K562 (cell line): ENCODE measurements around the gene HSPA1B. TPM values are rescaled to one million over a fixed set of nuclear protein-coding genes. Genes with fewer than 3 reads are reported as not detected.
A peak's percentile ranks its signal among the peaks of the same experiment; 100 is the strongest.

ENCODE experiments used
- BMI1 ChIP-seq: fragments of 150-350 bp; IDR thresholded peaks from 2 replicates; pipeline ENCODE4 v1.6.1; 2014; ENCODE audit warnings: low read length
- CHCHD3 ChIP-seq: fragments of 250-450 bp; sonication (Bioruptor Pico); IDR thresholded peaks from 2 replicates; pipeline ENCODE4 v2.1.2; 2022; ENCODE audit warnings: mild to moderate bottlenecking
- CHD4 ChIP-seq: fragments of 200-600 bp; sonication (generic); IDR thresholded peaks from 3 replicates; pipeline ENCODE4 v1.6.1; 2012; ENCODE audit warnings: low read depth, mild to moderate bottlenecking, mixed read lengths, low read length, inconsistent platforms; ENCODE audit not compliant: insufficient read depth, insufficient replicate concordance, poor library complexity, severe bottlenecking
- EP300 ChIP-seq: IDR thresholded peaks from 2 replicates; pipeline ENCODE4 v1.6.1; 2012; ENCODE audit warnings: low read length, improper control_type of control experiment
- JUNB ChIP-seq: fragments of 450-650 bp; formaldehyde crosslinking; conservative IDR thresholded peaks from 2 replicates; pipeline ENCODE4 v1.4.0; 2020; ENCODE audit warnings: mild to moderate bottlenecking
- MBD2 ChIP-seq: sonication (generic); IDR thresholded peaks from 2 replicates; pipeline ENCODE4 v1.6.1; 2016; ENCODE audit warnings: low read depth, borderline replicate concordance
- NFYB ChIP-seq: IDR thresholded peaks from 2 replicates; pipeline ENCODE4 v1.6.1; 2011; ENCODE audit warnings: mild to moderate bottlenecking, moderate library complexity; ENCODE audit not compliant: insufficient read length; ENCODE audit errors: extremely low read depth
- OTX1 ChIP-seq: fragments of 450-650 bp; formaldehyde crosslinking; IDR thresholded peaks from 2 replicates; pipeline ENCODE4 v1.4.0; 2022; ENCODE audit warnings: mild to moderate bottlenecking
- PHF20 ChIP-seq: fragments of 450-650 bp; IDR thresholded peaks from 2 replicates; pipeline ENCODE4 v1.6.1; 2018; ENCODE audit not compliant: partially characterized antibody
- RFX5 ChIP-seq: IDR thresholded peaks from 2 replicates; pipeline ENCODE4 v1.6.1; 2011; ENCODE audit warnings: low read depth, mild to moderate bottlenecking, improper control_type of control experiment, low read length
- STAT5A ChIP-seq: IDR thresholded peaks from 2 replicates; pipeline ENCODE4 v1.6.1; 2012; ENCODE audit warnings: low read length, inconsistent platforms, borderline replicate concordance
- ZSCAN29 ChIP-seq: fragments of 450-650 bp; IDR thresholded peaks from 2 replicates; pipeline ENCODE4 v1.6.1; 2017
- polyA plus RNA-seq, 8 experiments: library from polyadenylated mRNA; depleted of rRNA in 4 of 8; stranded (reverse) in 5 of 8; unstranded in 3 of 8; fragments of >200 nt; fragmentation: Nextera tagmentation in 2 of 8; fragmentation: Illumina TruSeq in 1 of 8; extraction: Ambion mirVana in 2 of 8; extraction: Trizol in 1 of 8; gene quantifications; 2 replicates each; pipeline versions ENCODE4 v1.2.1 to v1.2.3, GENCODE V29; 2011 to 2014; ENCODE audit warnings: inconsistent platforms in 1 of 8, missing spikeins in 1 of 8
- total RNA-seq, 7 experiments: library from RNA; depleted of rRNA in 6 of 7; stranded (reverse); fragments of >200 nt in 6 of 7; fragmentation: Illumina TruSeq in 2 of 7; extraction: Trizol in 2 of 7; gene quantifications; 2 replicates each; pipeline versions ENCODE4 v1.2.1 to v1.2.3, GENCODE V29; 2011 to 2021; ENCODE audit warnings: low replicate concordance in 1 of 7
- TF ChIP-seq, protein P1 (sequence below), 2 experiments: fragments of 450-650 bp; formaldehyde crosslinking in 1 of 2; IDR thresholded peaks; 2 replicates each; pipeline versions ENCODE4 v1.4.0 to v1.6.1; 2014 to 2020; ENCODE audit warnings: mild to moderate bottlenecking in 2 of 2, borderline replicate concordance in 1 of 2, low read depth in 1 of 2
- TF ChIP-seq, protein P2 (sequence below), 2 experiments: IDR thresholded peaks; 2 replicates each; pipeline ENCODE4 v1.6.1; 2012; ENCODE audit warnings: improper control_type of control experiment in 2 of 2, low read depth in 2 of 2, low read length in 2 of 2, borderline replicate concordance in 1 of 2
- TF ChIP-seq, protein P3 (sequence below): fragments of 450-650 bp; formaldehyde crosslinking; IDR thresholded peaks from 2 replicates; pipeline ENCODE4 v1.4.0; 2020; ENCODE audit warnings: mild to moderate bottlenecking, moderate library complexity

HSPA1B gene
- total and polyA plus RNA-seq, 9 of the 15 experiments (the other 6 are each of a cell fraction or from before 2014, with no cell fraction given) = 0.27 to 227 (median 51.2) TPM

DNA sequence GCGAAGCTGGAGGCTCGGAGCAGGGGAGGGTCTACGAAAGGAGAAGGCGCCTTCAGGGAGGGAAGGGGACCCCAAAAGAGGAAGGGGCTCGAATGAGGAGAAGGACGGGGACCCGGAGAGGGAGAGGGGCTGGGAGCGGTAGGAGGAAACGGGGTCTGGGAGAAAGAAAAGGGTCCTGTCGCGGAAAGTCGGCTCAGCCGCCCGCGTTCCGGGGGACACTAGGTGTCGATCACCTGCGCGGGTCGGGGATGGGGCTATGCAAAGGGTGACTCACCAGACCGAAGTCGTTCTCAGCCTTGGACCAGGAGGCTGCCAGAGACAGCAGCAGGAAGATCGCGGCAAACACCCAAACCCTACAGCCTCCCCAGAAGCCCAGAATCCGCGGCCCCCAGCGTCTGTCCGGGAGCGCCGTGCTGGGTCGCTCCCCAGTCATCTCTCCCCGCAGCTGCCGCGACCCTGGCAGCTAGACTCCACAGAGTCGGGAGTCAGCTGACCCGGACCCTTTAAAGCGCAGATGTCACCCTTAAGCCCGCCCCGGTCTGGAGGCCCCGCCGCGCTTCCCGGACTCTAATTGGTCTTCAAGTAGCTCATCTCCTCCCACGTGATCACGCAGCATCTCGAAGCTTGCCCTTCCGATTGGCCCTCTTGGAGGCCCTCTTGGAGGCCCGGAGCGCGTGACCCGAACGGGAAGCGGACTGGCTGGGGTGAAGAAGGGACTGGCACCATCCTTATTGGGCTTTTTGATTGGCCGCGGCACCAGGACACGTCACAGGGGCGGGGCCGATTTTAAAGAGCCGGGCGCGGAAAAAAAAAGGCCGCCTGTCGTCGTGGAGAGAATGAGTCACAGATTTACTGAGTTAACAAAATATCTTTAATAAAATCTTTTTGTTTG, 35.1 kb downstream of the HSPA1B start, which contains the start of gene NEU1 (continued):
- TF ChIP-seq, protein P1, sequence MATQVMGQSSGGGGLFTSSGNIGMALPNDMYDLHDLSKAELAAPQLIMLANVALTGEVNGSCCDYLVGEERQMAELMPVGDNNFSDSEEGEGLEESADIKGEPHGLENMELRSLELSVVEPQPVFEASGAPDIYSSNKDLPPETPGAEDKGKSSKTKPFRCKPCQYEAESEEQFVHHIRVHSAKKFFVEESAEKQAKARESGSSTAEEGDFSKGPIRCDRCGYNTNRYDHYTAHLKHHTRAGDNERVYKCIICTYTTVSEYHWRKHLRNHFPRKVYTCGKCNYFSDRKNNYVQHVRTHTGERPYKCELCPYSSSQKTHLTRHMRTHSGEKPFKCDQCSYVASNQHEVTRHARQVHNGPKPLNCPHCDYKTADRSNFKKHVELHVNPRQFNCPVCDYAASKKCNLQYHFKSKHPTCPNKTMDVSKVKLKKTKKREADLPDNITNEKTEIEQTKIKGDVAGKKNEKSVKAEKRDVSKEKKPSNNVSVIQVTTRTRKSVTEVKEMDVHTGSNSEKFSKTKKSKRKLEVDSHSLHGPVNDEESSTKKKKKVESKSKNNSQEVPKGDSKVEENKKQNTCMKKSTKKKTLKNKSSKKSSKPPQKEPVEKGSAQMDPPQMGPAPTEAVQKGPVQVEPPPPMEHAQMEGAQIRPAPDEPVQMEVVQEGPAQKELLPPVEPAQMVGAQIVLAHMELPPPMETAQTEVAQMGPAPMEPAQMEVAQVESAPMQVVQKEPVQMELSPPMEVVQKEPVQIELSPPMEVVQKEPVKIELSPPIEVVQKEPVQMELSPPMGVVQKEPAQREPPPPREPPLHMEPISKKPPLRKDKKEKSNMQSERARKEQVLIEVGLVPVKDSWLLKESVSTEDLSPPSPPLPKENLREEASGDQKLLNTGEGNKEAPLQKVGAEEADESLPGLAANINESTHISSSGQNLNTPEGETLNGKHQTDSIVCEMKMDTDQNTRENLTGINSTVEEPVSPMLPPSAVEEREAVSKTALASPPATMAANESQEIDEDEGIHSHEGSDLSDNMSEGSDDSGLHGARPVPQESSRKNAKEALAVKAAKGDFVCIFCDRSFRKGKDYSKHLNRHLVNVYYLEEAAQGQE (IDR thresholded peaks at IDR 0.05; ENCODE audit: borderline replicate concordance) = peak; percentile 97
- TF ChIP-seq, protein P1 (CRISPR knock-in tag; IDR thresholded peaks at IDR 0.05; ENCODE audit: low read depth) = 0 out of 2 replicates have a peak, but pooled peaks have one; percentile 70
- peak; percentile 38 for TF ChIP-seq EP300
- peak; percentile 44 for TF ChIP-seq JUNB (CRISPR knock-in tag)
- TF ChIP-seq ZSCAN29 = no peak; the same call in 1 of the 2 replicates
- no peak for TF ChIP-seq STAT5A
- TF ChIP-seq CHD4 = no peak
- TF ChIP-seq BMI1 = no peak
- TF ChIP-seq MBD2 = peak; percentile 92
- no peak for TF ChIP-seq CHCHD3 (CRISPR knock-in tag)
- TF ChIP-seq RFX5 = peak; percentile 58; the same call in 1 of the 2 replicates
- TF ChIP-seq, protein P2, sequence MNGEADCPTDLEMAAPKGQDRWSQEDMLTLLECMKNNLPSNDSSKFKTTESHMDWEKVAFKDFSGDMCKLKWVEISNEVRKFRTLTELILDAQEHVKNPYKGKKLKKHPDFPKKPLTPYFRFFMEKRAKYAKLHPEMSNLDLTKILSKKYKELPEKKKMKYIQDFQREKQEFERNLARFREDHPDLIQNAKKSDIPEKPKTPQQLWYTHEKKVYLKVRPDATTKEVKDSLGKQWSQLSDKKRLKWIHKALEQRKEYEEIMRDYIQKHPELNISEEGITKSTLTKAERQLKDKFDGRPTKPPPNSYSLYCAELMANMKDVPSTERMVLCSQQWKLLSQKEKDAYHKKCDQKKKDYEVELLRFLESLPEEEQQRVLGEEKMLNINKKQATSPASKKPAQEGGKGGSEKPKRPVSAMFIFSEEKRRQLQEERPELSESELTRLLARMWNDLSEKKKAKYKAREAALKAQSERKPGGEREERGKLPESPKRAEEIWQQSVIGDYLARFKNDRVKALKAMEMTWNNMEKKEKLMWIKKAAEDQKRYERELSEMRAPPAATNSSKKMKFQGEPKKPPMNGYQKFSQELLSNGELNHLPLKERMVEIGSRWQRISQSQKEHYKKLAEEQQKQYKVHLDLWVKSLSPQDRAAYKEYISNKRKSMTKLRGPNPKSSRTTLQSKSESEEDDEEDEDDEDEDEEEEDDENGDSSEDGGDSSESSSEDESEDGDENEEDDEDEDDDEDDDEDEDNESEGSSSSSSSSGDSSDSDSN (IDR thresholded peaks at IDR 0.05; ENCODE audit: borderline replicate concordance in 1 of 2, low read depth in 2 of 2, low read length in 2 of 2) = peak in 1 of 2 experiments; percentile 11; a peak in 1 of 4 replicates
- peak; percentile 94 for TF ChIP-seq OTX1 (CRISPR knock-in tag)
- peak; percentile 68 for TF ChIP-seq PHF20
- TF ChIP-seq NFYB = peak; percentile 77
- TF ChIP-seq, protein P3, sequence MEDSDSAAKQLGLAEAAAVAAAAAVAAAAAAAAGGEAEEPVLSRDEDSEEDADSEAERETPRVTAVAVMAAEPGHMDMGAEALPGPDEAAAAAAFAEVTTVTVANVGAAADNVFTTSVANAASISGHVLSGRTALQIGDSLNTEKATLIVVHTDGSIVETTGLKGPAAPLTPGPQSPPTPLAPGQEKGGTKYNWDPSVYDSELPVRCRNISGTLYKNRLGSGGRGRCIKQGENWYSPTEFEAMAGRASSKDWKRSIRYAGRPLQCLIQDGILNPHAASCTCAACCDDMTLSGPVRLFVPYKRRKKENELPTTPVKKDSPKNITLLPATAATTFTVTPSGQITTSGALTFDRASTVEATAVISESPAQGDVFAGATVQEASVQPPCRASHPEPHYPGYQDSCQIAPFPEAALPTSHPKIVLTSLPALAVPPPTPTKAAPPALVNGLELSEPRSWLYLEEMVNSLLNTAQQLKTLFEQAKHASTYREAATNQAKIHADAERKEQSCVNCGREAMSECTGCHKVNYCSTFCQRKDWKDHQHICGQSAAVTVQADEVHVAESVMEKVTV (CRISPR knock-in tag) = 0 out of 2 replicates have a peak, but pooled peaks have one; percentile 35
